Motor neuron (in vitro differentiated cells): ENCODE results near the gene ANKRD44. TPM values are rescaled to one million over a fixed set of nuclear protein-coding genes. Genes with fewer than 3 reads are reported as not detected.
"Not testable (repeated sequence)": the region's sequence is repeated elsewhere in the genome, so short reads cannot be mapped to it uniquely, and the experiment has no call there.

Experiments
- ATAC-seq, 8 experiments: fragments of 200-7000 bp; cut with Tn5 transposase; replicated peaks in 6 of 8; 2 replicates each; pipeline ENCODE4 v1.8.0; 2021; ENCODE audit warnings: mild to moderate bottlenecking in 8 of 8, moderate library complexity in 8 of 8
- H3K27ac ChIP-seq, 2 donors: fragments of 250-450 bp; sonication (Bioruptor Pico); 2 replicates each; pipeline ENCODE4 v1.9.0; 2021; ENCODE audit warnings: antibody characterized with exemption in 2 of 2, mild to moderate bottlenecking in 2 of 2, moderate library complexity in 1 of 2
- H3K4me1 ChIP-seq, 2 donors: fragments of 250-450 bp; sonication (Bioruptor Pico); replicated peaks in 1 of 2; 2 replicates each; pipeline ENCODE4 v1.6.1; 2021; ENCODE audit warnings: antibody characterized with exemption in 2 of 2, mild to moderate bottlenecking in 2 of 2, moderate library complexity in 1 of 2
- H3K4me3 ChIP-seq, 5 donors: fragments of 250-450 bp; sonication (Bioruptor Pico); 2 replicates each; pipeline ENCODE4 v1.9.0; 2021; ENCODE audit warnings: antibody characterized with exemption in 5 of 5, mild to moderate bottlenecking in 5 of 5, moderate library complexity in 4 of 5
- whole genome bisulfite sequencing, 10 experiments: fragments of 450-650 bp; shearing (Covaris generic); methylation state at CpG; one replicate each; pipeline ENCODE4 v1.0.0; 2022; 5-methylcytosine and 5-hydroxymethylcytosine counted together
- in situ Hi-C, 9 experiments: fragments of 400-800 bp; cut with MboI; loops; one replicate each; pipeline ENCODE4 v1.15.0; 2021; ENCODE audit warnings: low sequenced_read_pairs in 9 of 9, low pct_unique_long_range_greater_than_20kb in 2 of 9; ENCODE audit not compliant: unreplicated experiment in 9 of 9
- total RNA-seq, 8 experiments: library from RNA; unstranded; fragments of 300-600 nt; gene quantifications; 2 replicates each; pipeline versions ENCODE4 v1.2.3 to v1.2.4, GENCODE V29; 2022

ANKRD44 gene
- total RNA-seq, 8 experiments from 2014 or later = 3.4 to 28.8 (median 14.8) TPM

- no peak for ATAC-seq
- H3K4me1 ChIP-seq = no peaks in the 10 kb centered on the region
- H3K4me3 ChIP-seq = no peak overlapping the region
- in situ Hi-C loops = no loop called here
- WGBS, 10 experiments = 74 to 100% (median 94%) methylated on average over 1 to 4 of the region's 4 CpGs; no CpG with 5 or more reads in 1 of the 10 experiments
- no peak overlapping the region for H3K27ac ChIP-seq
Observed at GRCh38 chr2:197298609-197299008, 12.0 kb downstream of the ANKRD44 start.

- 58 to 100% (median 88%) methylated on average over 2 to 4 of the region's 4 CpGs; no CpG with 5 or more reads in 1 of the 10 experiments for WGBS, 10 experiments
- Histone ChIP-seq H3K27ac (no peak overlapping the region), H3K4me3 (no peak overlapping the region), H3K4me1 (no peaks in the 10 kb centered on the region)
- in situ Hi-C loops = no loop called here
- no peak for ATAC-seq
Observed at GRCh38 chr2:197297772-197298318, 12.7 kb downstream of the ANKRD44 start.

- WGBS, 10 experiments = 86 to 100% (median 93%) methylated on average over 2 of the region's 2 CpGs; no CpG with 5 or more reads in 2 of the 10 experiments
- Histone ChIP-seq H3K4me3 (no peak overlapping the region), H3K4me1 (no peaks in the 10 kb centered on the region), H3K27ac (no peak overlapping the region)
- ATAC-seq = no peak
- in situ Hi-C loops = no loop called here
Observed at GRCh38 chr2:197297266-197297665, 13.3 kb downstream of the ANKRD44 start.

- no peak for ATAC-seq
- Histone ChIP-seq H3K4me3 (no peak overlapping the region), H3K27ac (no peak overlapping the region), H3K4me1 (no peaks in the 10 kb centered on the region)
- in situ Hi-C loops = no loop called here
- WGBS, 10 experiments = 77 to 97% (median 91%) methylated on average over 1 to 2 of the region's 2 CpGs
Observed at GRCh38 chr2:197296835-197297234, 13.7 kb downstream of the ANKRD44 start.

GRCh38 chr2:197294260-197294659 is 16.3 kb downstream of the ANKRD44 start:
- H3K4me3 ChIP-seq = no peak overlapping the region
- no peak overlapping the region for H3K27ac ChIP-seq
- ATAC-seq = peak in 1 of 8 experiments; percentile 52
- WGBS, 10 experiments = 0 to 100% (median 68%) methylated on average over 1 to 3 of the region's 3 CpGs
- in situ Hi-C loops = no loop called here
- H3K4me1 ChIP-seq = no peaks in the 10 kb centered on the region

- in situ Hi-C loops = no loop called here
- no peak overlapping the region for H3K4me3 ChIP-seq
- ATAC-seq = peak in 2 of 8 experiments; percentile 33 to 55
- no peak overlapping the region for H3K27ac ChIP-seq
- 20 to 89% (median 83%) methylated on average over 1 to 5 of the region's 5 CpGs; no CpG with 5 or more reads in 3 of the 10 experiments for WGBS, 10 experiments
- H3K4me1 ChIP-seq = no peaks in the 10 kb centered on the region
Observed at GRCh38 chr2:197293252-197294007, 17.1 kb downstream of the ANKRD44 start.

GRCh38 chr2:197292619-197293018 is 18.0 kb downstream of the ANKRD44 start:
- no peak overlapping the region for H3K27ac ChIP-seq
- no peak overlapping the region for H3K4me3 ChIP-seq
- in situ Hi-C loops = no loop called here

GRCh38 chr2:197287596-197287932 is 23.0 kb downstream of the ANKRD44 start:
- in situ Hi-C loops, ATAC-seq, H3K27ac ChIP-seq, H3K4me3 ChIP-seq, H3K4me1 ChIP-seq: not testable (repeated sequence)
- WGBS, 10 experiments = 67 to 90% (median 85%) methylated on average over 1 to 7 of the region's 7 CpGs; no CpG with 5 or more reads in 5 of the 10 experiments

More at GRCh38 chr2:197292619-197293018, 18.0 kb downstream of the ANKRD44 start:
- no peaks in the 10 kb centered on the region for H3K4me1 ChIP-seq
- 71 to 100% (median 100%) methylated on average over 1 to 2 of the region's 2 CpGs; no CpG with 5 or more reads in 1 of the 10 experiments for WGBS, 10 experiments
- no peak for ATAC-seq

GRCh38 chr2:197286805-197287595 is 23.6 kb downstream of the ANKRD44 start:
- ATAC-seq = peak in 5 of 8 experiments; percentile 37 to 97 (median 53)
- Histone ChIP-seq H3K27ac (no peak overlapping the region), H3K4me3 (no peak overlapping the region), H3K4me1 (no peaks in the 10 kb centered on the region)
- WGBS, 10 experiments = 50 to 86% (median 64%) methylated on average over 3 to 8 of the region's 8 CpGs
- in situ Hi-C loops = no loop called here

GRCh38 chr2:197285361-197285760 is 25.2 kb downstream of the ANKRD44 start:
- Histone ChIP-seq H3K4me3 (no peak overlapping the region), H3K4me1 (no peaks in the 10 kb centered on the region), H3K27ac (no peak overlapping the region)
- no peak for ATAC-seq
- WGBS, 10 experiments = 72 to 100% (median 83%) methylated on average over 1 to 3 of the region's 3 CpGs; no CpG with 5 or more reads in 1 of the 10 experiments
- in situ Hi-C loops = no loop called here

GRCh38 chr2:197284956-197285355 is 25.6 kb downstream of the ANKRD44 start:
- H3K27ac ChIP-seq = no peak overlapping the region
- H3K4me3 ChIP-seq = no peak overlapping the region
- H3K4me1 ChIP-seq = no peaks in the 10 kb centered on the region
- in situ Hi-C loops = no loop called here
- no peak for ATAC-seq

- H3K4me3 ChIP-seq = no peak overlapping the region
- in situ Hi-C loops = no loop called here
- WGBS, 10 experiments = 50 to 100% (median 89%) methylated on average over 1 to 2 of the region's 2 CpGs; no CpG with 5 or more reads in 2 of the 10 experiments
- no peak for ATAC-seq
- H3K27ac ChIP-seq = no peak overlapping the region
- peaks cover 0 to 11% of the 10 kb centered on the region in 2 donors for H3K4me1 ChIP-seq
Observed at GRCh38 chr2:197281421-197281820, 29.2 kb downstream of the ANKRD44 start.

- WGBS, 10 experiments = 20 to 92% (median 68%) methylated on average over 1 to 12 of the region's 13 CpGs
- H3K4me3 ChIP-seq = no peak overlapping the region
- no peak overlapping the region for H3K27ac ChIP-seq
- H3K4me1 ChIP-seq = peaks cover 0 to 11% of the 10 kb centered on the region in 2 donors
- in situ Hi-C loops = no loop called here
- no peak for ATAC-seq
Observed at GRCh38 chr2:197280015-197280702, 30.4 kb downstream of the ANKRD44 start.
